Duodenal mucosa (tissue), 2 donors: Measurements from ENCODE around the gene VPS50.

ENCODE experiments used
- H3K27ac ChIP-seq: one replicate; pipeline ENCODE4 v1.7.0; 2013; ENCODE audit warnings: low read depth, low read length
- H3K27me3 ChIP-seq, 2 donors: one replicate each; pipeline ENCODE4 v1.7.0; 2013; ENCODE audit warnings: low read length in 2 of 2, control low read depth in 1 of 2; ENCODE audit not compliant: insufficient read depth in 2 of 2, control insufficient read depth in 1 of 2
- H3K36me3 ChIP-seq, 2 donors: one replicate each; pipeline ENCODE4 v1.7.0; 2013; ENCODE audit warnings: low read length in 2 of 2, control low read depth in 1 of 2; ENCODE audit not compliant: insufficient read depth in 2 of 2, control insufficient read depth in 1 of 2
- H3K4me1 ChIP-seq, 2 donors: one replicate each; pipeline ENCODE4 v1.7.0; 2013; ENCODE audit warnings: low read length in 2 of 2, control low read depth in 1 of 2; ENCODE audit not compliant: insufficient read depth in 2 of 2, control insufficient read depth in 1 of 2
- H3K4me3 ChIP-seq, 2 donors: one replicate each; pipeline ENCODE4 v1.7.0; 2013; ENCODE audit warnings: low read length in 2 of 2, low read depth in 1 of 2
- H3K9ac ChIP-seq, 2 donors: one replicate each; pipeline ENCODE4 v1.7.0; 2013; ENCODE audit warnings: low read length in 2 of 2, low read depth in 1 of 2
- H3K9me3 ChIP-seq, 2 donors: one replicate each; pipeline ENCODE4 v1.7.0; 2013; ENCODE audit warnings: low read length in 2 of 2, control low read depth in 1 of 2; ENCODE audit not compliant: control insufficient read depth in 1 of 2

VPS50 gene

DNA sequence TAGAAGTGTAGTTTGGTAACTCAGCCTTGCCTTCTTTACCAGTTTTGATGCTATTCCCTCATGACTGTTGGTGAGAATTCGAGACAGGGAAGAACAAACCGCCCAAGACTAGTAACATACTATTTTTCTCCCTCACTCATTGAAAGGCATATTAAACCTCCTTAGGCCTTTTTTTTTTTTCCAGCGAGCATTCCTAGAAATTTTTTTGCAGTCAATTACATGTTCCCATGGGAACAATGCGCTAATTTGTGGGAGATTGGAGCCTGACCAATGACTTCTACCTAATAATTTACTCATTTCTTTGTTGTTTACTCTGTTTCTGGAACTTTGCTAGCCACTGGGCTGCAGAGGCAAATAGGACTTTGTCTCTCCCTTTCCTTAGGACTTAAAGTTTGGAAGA is 6.0 kb downstream of the VPS50 start:
- H3K9me3 ChIP-seq: no peaks in the 10 kb centered on the region
- no peak overlapping the region for H3K9ac ChIP-seq
- H3K27me3 ChIP-seq: no peaks in the 10 kb centered on the region
- H3K4me1 ChIP-seq: no peaks in the 10 kb centered on the region
- H3K4me3 ChIP-seq: no peak overlapping the region
- H3K36me3 ChIP-seq: peaks cover 0 to 5% of the 10 kb centered on the region in 2 donors
- no peak overlapping the region for H3K27ac ChIP-seq

DNA sequence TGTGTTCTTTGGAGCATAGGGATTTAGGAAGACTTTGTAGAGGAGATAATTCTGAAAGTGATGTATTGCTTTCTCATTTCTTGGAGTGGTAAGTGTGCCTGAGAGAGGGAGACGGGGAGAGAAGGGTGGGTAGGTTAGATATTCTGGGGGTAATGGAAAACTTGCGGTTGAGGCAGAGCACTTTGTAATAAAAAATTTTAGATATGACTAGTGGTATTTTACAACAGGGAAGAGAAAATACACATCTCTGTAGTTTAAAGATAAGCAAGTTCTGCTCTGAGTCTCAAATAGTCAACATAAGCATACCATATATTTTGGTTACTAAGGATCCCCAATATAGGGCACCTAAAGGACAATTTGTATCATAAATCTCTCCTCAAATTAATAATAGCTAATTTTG is 6.6 kb downstream of the VPS50 start:
- Histone ChIP-seq H3K27ac (no peak overlapping the region), H3K4me3 (no peak overlapping the region), H3K9ac (no peak overlapping the region), H3K9me3 (no peaks in the 10 kb centered on the region), H3K27me3 (no peaks in the 10 kb centered on the region), H3K36me3 (peaks cover 0 to 5% of the 10 kb centered on the region in 2 donors), H3K4me1 (no peaks in the 10 kb centered on the region)

DNA sequence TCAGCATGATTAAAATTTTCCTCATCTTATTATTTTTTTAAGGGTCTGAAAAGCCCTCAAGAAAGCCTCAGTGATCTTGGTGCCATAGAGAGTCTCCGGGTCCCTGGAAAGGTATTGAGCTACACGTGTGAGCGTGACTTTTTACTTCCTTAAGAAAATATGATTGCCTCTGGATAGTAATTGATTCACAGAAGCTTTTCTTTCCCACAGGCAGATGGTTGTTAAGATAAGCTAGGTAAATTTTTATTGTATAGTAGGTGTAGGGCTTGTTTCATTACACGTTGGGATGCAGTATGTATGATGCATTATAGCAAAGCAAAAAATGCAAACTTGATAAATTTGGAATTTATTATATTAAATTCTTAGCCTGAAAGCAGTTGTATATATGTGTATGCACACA is 7.7 kb downstream of the VPS50 start:
- Histone ChIP-seq H3K27me3 (no peaks in the 10 kb centered on the region), H3K9me3 (no peaks in the 10 kb centered on the region), H3K9ac (no peak overlapping the region), H3K27ac (no peak overlapping the region), H3K36me3 (peaks cover 0 to 5% of the 10 kb centered on the region in 2 donors), H3K4me1 (no peaks in the 10 kb centered on the region), H3K4me3 (no peak overlapping the region)

DNA sequence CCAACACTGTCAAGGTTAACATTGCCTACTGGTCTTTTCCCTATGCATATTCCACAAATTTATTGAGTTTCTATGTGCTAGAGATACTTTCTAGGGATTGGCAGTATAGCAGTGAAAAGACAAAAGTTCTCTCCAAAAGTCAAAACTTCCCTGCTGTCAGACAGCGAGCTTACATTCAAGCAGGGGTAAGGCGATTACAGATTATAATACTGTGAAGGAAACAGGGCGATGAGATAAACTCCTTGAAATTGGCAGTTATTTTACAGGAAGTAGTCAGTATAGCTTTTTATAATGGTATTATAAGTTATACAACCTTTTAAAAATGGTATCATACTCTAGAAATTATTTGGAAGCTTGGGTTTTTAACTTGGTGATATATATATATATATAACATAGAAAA is 9.9 kb downstream of the VPS50 start:
- Histone ChIP-seq H3K9me3 (no peaks in the 10 kb centered on the region), H3K4me3 (no peak overlapping the region), H3K4me1 (peaks cover 0 to 3% of the 10 kb centered on the region in 2 donors), H3K9ac (no peak overlapping the region), H3K27ac (no peak overlapping the region), H3K27me3 (no peaks in the 10 kb centered on the region), H3K36me3 (peaks cover 0 to 5% of the 10 kb centered on the region in 2 donors)

DNA sequence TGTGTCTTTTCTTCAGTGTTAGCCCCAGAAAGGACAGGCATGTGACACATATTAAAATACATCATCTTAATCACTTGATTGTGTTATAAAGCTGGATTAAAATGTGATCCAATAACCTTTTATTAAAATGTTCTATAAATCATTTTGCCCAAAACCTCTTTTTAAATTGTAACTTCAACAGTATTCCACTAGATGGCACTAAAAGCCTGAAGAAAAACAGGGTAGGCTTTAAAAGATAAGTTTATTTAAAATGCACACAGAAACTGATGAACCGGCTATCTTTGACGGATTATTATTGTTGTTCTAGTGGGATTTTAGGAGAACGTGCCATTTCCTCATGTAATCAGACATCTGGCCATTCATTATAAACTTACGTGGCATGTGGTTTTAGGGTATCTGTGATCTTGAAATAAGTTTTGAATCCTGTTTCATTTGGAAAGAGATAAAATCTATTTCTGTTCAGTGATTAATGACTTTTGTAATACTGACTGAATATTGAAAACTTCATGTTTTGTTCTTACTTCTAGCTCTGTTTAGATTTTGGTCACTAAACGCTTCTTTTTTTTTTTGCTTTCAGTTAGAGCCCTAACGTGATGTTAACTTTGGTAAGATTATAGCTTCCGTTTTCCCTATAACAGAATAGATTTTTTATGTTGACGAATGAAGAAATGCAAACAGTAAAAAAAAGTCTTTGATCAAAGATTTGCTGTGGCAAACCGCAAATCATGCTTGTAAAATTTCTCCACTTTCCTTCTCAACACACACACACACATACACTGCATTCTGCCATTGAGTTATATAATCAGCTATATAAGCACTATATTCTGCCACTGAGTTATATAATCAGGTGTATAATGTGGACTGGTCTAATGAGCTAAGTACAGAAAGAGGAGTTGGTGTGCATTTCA is 13.6 kb downstream of the VPS50 start:
- Histone ChIP-seq H3K9ac (no peak overlapping the region), H3K4me1 (peaks cover 0 to 3% of the 10 kb centered on the region in 2 donors), H3K27me3 (no peaks in the 10 kb centered on the region), H3K36me3 (peaks cover 0 to 7% of the 10 kb centered on the region in 2 donors), H3K4me3 (no peak overlapping the region), H3K27ac (no peak overlapping the region), H3K9me3 (no peaks in the 10 kb centered on the region)

DNA sequence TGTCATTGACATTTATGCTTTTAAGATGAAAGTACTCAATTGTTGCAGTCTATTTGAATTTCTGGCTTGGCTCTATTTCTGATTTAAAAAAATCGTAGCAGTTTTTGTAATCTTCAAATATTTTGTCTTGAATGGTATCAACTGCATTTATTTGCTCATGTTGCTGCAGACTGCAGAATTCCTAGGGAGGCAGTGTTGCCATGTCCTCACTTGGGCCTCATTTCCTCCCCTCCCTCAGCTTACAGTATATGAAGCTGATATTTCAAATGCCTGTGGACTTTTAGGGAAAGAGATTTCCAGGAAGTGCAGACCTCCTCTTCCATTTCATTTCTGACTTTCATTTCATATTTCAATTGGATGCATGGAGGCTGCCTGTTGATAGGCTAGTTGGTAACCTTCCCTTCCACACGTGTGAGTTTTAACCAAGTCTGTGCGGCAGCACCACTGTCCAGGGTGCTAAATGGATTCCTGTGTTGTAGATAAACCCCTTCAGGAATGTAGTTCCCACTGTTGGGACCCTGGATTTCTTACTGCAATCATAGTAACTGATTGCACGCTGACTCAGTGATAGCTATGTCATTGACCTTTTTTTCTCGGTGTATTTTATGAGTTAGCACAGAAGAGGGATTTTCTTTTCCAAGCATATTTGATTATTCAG is 17.5 kb downstream of the VPS50 start:
- Histone ChIP-seq H3K36me3 (peaks cover 0 to 2% of the 10 kb centered on the region in 2 donors), H3K27ac (no peak overlapping the region), H3K9me3 (no peaks in the 10 kb centered on the region), H3K9ac (no peak overlapping the region), H3K4me1 (peaks cover 0 to 3% of the 10 kb centered on the region in 2 donors), H3K4me3 (no peak overlapping the region), H3K27me3 (no peaks in the 10 kb centered on the region)

DNA sequence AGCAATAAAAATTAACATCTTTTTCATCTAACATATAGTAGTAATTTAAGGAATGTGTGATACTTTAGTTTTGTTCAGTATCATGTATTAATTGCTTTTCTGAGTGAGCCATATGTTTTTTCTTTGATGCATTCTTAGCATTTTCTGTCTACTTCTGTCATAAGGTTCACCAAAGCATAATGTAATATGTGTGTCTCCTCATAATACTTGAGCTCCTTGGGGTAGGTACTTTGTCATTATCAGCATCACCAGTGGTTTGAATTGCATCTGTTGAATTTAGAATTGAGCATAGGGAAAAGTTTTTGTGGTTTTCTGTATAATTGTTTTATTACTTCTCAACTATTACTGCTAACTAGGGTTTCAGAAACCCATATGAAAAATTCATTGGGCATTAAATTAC is 26.5 kb downstream of the VPS50 start:
- no peak overlapping the region for H3K4me3 ChIP-seq

DNA sequence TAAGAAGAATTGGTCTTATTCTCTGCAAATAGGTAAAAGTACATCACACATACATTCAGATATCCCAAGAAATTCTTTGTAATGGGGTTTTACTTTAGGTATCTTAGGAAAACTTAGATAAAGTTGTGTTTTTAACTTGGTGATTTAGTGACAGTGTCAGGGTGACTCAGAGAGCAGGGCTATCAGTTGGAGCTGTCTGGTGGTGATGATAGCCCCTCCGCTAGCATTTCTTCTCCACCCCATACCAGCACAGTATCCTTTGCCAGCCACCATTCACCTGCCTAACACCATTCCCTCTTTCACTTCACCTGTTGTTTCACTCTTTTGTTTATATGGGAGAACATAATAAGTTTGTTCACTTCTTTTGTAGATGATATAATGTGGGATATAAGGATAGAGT is 30.4 kb downstream of the VPS50 start:
- Histone ChIP-seq H3K36me3 (peaks cover 7 to 11% of the 10 kb centered on the region in 2 donors), H3K4me1 (no peaks in the 10 kb centered on the region), H3K9ac (no peak overlapping the region), H3K27me3 (no peaks in the 10 kb centered on the region), H3K27ac (no peak overlapping the region), H3K9me3 (no peaks in the 10 kb centered on the region), H3K4me3 (no peak overlapping the region)

More for the DNA sequence above, 26.5 kb downstream of the VPS50 start:
- H3K9me3 ChIP-seq: no peaks in the 10 kb centered on the region
- no peak overlapping the region for H3K9ac ChIP-seq
- no peaks in the 10 kb centered on the region for H3K27me3 ChIP-seq
- no peaks in the 10 kb centered on the region for H3K4me1 ChIP-seq
- no peak overlapping the region for H3K27ac ChIP-seq
- H3K36me3 ChIP-seq: peaks cover 7 to 11% of the 10 kb centered on the region in 2 donors

DNA sequence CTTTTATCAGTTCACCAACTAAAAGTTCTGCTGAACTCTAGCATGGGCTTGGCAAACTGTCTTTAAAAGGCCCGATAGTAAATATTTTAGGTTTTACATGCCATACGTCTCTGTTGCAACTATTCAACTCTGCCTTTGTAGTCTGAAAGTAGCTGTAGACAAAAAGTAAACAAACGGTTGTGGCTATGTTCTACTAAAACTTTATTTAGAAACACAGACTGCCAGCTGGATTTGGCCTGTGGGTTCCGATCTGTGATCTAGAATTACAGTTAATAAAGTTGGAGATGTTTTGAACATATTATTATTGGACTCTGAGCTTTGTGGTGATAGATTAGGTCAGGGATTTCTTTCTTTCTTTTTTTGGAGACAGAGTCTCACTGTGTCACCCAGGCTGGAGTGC is 33.1 kb downstream of the VPS50 start:
- no peaks in the 10 kb centered on the region for H3K9me3 ChIP-seq
- H3K27ac ChIP-seq: no peak overlapping the region
- peaks cover 7 to 9% of the 10 kb centered on the region in 2 donors for H3K36me3 ChIP-seq
- H3K4me3 ChIP-seq: no peak overlapping the region
- no peak overlapping the region for H3K9ac ChIP-seq
- no peaks in the 10 kb centered on the region for H3K27me3 ChIP-seq
- H3K4me1 ChIP-seq: no peaks in the 10 kb centered on the region

DNA sequence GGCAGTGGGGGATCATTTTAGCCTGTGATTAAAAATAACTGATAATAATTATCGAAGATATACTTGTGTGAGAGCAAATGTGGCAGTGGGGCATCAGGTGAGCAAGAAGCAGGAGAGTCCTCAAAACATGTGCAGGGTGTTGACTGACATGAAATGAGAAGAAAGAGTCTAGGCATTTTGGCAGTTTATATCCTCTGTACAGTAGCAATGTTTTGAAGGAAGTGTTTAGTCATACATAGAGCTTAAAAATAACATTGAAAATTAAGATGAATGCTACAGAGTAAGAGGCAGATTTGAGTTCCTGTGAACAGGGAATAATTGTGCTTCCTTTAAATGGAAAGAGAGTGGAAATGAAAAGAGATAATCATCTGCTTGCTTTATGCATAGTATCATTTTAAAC is 47.4 kb downstream of the VPS50 start:
- Histone ChIP-seq H3K27me3 (no peaks in the 10 kb centered on the region), H3K4me1 (no peaks in the 10 kb centered on the region), H3K4me3 (no peak overlapping the region), H3K27ac (no peak overlapping the region), H3K36me3 (peaks cover 0 to 21% of the 10 kb centered on the region in 2 donors), H3K9ac (no peak overlapping the region), H3K9me3 (no peaks in the 10 kb centered on the region)
